ENCODE data around the gene C19orf53. TPM values are rescaled to one million over a fixed set of nuclear protein-coding genes. Genes with fewer than 3 reads are reported as not detected.
"Not testable (repeated sequence)": the region's sequence is repeated elsewhere in the genome, so short reads cannot be mapped to it uniquely, and the experiment has no call there.

The C19orf53 gene
- total and polyA plus RNA-seq, 2 donors: 22.6 to 156 TPM

DNA sequence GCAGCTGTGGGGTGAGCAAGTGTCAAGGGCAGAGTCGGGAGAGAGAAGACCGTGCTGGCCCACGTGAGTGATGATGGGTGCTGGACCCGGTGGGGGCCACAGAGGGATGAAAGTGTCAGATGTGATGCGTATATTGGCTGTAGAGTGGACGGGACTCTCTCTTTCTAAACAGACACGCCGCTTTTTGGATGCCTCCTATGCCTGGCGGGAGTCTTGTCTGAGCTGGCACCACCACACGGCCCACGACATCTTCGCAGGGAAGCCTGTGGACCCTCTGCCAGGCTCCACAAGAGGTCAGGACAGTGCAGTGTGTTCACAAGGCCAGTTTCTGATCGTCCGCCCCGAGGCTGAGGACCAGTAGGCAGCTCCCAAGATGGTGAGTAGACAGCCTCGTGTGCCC lies 22.8 kb upstream of the C19orf53 start:
- H3K4me1 ChIP-seq (ENCODE audit: insufficient read depth): no peaks in the 10 kb centered on the region
- 90% methylated on average over 16 of the region's 16 CpGs for WGBS
- peaks cover 2% of the 10 kb centered on the region for H3K36me3 ChIP-seq (ENCODE audit: insufficient read depth)
- H3K27ac ChIP-seq (ENCODE audit: low read depth): no peak overlapping the region
- no peak overlapping the region for H3K4me3 ChIP-seq (ENCODE audit: low read depth, low read length)
- DNase-seq (ENCODE audit: extremely low spot score): no peak

DNA sequence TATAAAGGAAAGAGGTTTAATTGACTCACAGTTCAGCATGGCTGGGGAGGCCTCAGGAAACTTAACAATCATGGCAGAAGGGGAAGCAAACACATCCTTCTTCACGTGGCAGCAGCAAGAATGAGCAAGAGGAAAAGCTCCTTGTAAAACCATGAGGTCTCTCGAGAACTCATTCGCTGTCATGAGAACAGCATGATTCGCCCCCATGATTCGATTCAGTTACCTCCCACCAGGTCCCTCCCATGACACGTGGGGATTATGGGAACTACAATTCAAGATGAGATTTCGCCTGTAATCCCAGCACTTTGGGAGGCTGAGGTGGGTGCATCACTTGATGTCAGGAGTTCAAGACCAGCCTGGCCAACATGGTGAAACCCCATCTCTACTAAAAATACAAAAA lies 20.6 kb upstream of the C19orf53 start:
- H3K4me1 ChIP-seq (ENCODE audit: insufficient read depth); H3K36me3 ChIP-seq (ENCODE audit: insufficient read depth); DNase-seq (ENCODE audit: extremely low spot score); H3K4me3 ChIP-seq (ENCODE audit: low read depth, low read length); H3K27ac ChIP-seq (ENCODE audit: low read depth): not testable (repeated sequence)
- 89% methylated on average over 7 of the region's 7 CpGs for WGBS

DNA sequence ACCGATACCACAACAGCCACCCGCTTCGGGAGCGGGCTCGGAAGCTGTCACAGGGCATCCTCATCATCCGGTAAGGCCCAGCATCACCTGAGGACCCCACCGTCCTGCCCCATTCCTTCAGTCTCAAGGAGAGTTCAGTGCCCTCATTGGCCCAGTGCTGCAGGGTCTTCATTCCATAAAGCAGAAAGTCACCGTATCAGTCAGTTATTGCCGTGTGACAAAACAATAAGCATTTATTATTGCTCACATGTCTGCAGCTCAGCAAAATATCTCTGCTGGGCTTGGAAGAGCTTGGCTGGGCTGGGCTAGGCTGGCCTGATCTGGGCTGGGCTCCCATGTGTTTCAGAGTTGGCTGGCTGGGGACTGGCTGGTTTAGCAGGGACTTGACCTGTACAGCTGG lies 18.0 kb upstream of the C19orf53 start:
- no peak overlapping the region for H3K27ac ChIP-seq (ENCODE audit: low read depth)
- no peak overlapping the region for H3K4me3 ChIP-seq (ENCODE audit: low read depth, low read length)
- WGBS: 98% methylated on average over 9 of the region's 9 CpGs
- no peaks in the 10 kb centered on the region for H3K4me1 ChIP-seq (ENCODE audit: insufficient read depth)
- H3K36me3 ChIP-seq (ENCODE audit: insufficient read depth): peaks cover 9% of the 10 kb centered on the region
- no peak for DNase-seq (ENCODE audit: extremely low spot score)

DNA sequence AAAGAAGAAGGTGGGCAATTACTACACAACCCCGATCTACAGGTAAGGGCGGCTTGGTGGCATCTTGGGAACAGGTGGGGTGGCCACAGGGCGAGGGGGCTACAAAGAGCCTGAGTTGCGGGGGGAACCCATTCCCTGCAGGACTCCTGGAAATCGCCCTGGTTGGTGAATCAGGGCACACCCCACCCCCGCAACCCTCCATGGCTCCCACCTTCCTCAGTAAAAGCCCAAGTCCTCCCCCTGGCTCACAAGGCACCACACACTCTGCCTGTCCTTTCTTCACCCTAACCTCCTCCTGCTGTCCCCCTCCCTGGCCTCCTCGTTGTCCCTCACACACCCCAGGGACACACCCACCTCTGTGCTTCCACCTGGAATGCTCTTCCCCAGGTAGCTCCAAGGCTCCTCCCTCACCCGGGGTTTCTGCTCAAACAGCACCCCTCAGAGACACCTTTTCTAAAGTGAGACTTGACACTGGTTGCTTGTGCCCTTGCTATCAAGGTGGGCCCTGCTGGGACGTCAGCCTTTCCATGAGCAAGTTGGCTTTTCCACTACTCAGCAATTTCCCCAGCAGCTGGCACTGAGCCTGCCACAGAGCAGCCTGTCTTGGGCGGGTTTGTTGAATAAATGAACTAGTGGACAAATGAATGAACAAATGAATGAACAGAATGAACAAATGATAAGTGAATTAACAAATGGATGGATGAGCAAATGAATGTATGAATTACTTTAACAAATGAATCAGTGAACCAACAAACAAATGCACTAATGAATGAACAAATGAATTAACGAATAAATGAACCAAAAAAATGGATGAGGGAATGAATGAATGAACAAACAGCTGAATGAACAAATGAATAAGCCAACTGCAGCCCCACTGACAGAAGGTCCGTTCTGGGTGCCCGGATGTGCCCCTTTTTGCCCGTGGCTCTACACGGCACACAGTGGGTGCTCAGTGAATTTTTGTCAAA lies 16.2 kb upstream of the C19orf53 start:
- peaks cover 9% of the 10 kb centered on the region for H3K36me3 ChIP-seq (ENCODE audit: insufficient read depth)

DNA sequence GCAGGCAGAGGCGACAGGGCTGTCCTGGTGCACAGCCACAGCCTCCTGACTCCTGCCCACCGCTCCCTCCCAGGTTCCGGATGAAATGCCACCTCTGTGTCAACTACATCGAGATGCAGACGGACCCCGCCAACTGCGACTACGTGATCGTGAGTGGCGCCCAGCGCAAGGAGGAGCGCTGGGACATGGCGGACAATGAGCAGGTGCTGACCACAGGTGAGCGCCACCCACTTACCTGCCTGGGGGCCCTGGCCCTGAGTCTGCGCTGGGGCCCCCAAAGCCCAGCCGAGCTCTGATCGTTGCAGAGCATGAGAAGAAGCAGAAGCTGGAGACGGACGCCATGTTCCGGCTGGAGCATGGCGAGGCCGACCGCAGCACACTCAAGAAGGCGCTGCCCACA lies 15.5 kb upstream of the C19orf53 start:
- peaks cover 9% of the 10 kb centered on the region for H3K36me3 ChIP-seq (ENCODE audit: insufficient read depth)
- no peaks in the 10 kb centered on the region for H3K4me1 ChIP-seq (ENCODE audit: insufficient read depth)
- H3K27ac ChIP-seq (ENCODE audit: low read depth): no peak overlapping the region
- H3K4me3 ChIP-seq (ENCODE audit: low read depth, low read length): no peak overlapping the region
- no peak for DNase-seq (ENCODE audit: extremely low spot score)
- 97% methylated on average over 24 of the region's 24 CpGs for WGBS

More for the DNA sequence above, 16.2 kb upstream of the C19orf53 start:
- no peak for DNase-seq (ENCODE audit: extremely low spot score)
- 87% methylated on average over 15 of the region's 15 CpGs for WGBS
- Histone ChIP-seq H3K4me1 (ENCODE audit: insufficient read depth) (no peaks in the 10 kb centered on the region), H3K27ac (ENCODE audit: low read depth) (no peak overlapping the region), H3K4me3 (ENCODE audit: low read depth, low read length) (no peak overlapping the region)

DNA sequence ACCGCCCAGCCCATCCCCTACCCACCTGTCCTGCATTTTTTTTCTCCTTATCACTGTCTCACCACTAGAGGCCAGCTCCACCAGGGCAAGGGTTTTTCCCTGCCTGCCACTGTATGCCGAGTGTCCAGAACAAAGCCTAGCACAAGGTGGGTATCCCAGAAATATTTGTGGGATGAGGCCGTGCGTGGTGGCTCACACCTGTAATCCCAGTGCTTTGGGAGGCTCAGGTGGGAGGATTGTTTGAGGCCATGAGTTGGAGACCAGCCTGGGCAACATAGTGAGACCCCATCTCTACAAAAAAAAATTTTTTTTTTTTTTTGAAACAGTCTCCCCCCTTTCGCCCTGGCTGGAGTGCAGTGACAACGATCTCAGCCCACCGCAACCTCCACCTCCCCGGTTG lies 12.8 kb upstream of the C19orf53 start:
- Histone ChIP-seq H3K4me3 (ENCODE audit: low read depth, low read length) (no peak overlapping the region), H3K27ac (ENCODE audit: low read depth) (no peak overlapping the region), H3K36me3 (ENCODE audit: insufficient read depth) (peaks cover 7% of the 10 kb centered on the region), H3K4me1 (ENCODE audit: insufficient read depth) (no peaks in the 10 kb centered on the region)
- no peak for DNase-seq (ENCODE audit: extremely low spot score)
- WGBS: 95% methylated on average over 8 of the region's 8 CpGs

DNA sequence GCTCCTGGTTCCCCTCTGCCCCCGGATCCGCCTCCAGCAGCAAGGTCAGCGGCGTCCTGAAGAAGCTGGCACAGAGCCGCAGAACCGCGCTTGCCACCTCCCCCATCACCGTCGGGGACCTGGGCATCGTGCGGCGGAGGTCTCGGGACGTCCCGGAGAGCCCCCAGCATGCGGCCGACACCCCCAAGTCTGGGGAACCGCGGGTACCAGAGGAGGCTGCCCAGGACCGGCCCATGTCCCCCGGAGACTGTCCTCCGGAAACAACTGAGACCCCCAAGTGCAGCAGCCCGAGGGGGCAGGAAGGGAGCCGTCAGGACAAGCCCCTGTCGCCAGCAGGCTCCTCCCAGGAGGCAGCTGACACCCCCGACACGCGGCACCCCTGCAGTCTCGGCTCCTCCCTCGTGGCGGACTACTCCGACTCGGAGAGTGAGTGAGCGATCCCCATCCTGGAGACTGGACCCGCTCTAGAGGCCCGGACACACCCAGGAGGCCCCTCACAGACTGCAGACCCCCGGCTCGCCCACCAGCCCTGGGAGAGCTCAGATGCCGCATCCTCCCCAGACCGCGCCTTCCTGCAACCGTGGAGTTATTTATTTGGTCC lies 11.5 kb upstream of the C19orf53 start:
- 86% methylated on average over 42 of the region's 42 CpGs for WGBS
- H3K36me3 ChIP-seq (ENCODE audit: insufficient read depth): peaks cover 3% of the 10 kb centered on the region
- H3K4me1 ChIP-seq (ENCODE audit: insufficient read depth): no peaks in the 10 kb centered on the region
- H3K27ac ChIP-seq (ENCODE audit: low read depth): no peak overlapping the region
- no peak for DNase-seq (ENCODE audit: extremely low spot score)
- H3K4me3 ChIP-seq (ENCODE audit: low read depth, low read length): no peak overlapping the region

DNA sequence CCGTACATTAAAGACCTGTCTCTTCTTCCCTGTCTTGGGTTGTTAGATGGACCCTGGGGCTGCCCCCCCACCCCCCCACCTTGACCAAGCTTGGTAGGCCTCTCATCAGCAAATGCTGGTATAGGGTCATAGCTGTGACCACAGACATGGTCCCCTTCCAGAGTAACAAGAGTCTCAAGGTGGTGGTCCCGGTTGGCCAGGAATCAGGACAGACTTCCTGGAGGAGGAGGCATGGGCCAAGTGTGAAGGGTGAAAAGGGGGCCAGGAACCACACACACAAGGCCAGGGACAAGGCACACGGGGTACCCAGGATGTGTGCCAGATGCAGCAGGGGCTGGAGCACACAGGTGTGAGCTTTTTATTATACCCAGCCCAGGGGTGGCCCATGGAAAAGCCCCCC lies 11.0 kb upstream of the C19orf53 start:
- H3K27ac ChIP-seq (ENCODE audit: low read depth): no peak overlapping the region
- no peaks in the 10 kb centered on the region for H3K4me1 ChIP-seq (ENCODE audit: insufficient read depth)
- 90% methylated on average over 3 of the region's 3 CpGs for WGBS
- H3K36me3 ChIP-seq (ENCODE audit: insufficient read depth): peaks cover 3% of the 10 kb centered on the region
- no peak overlapping the region for H3K4me3 ChIP-seq (ENCODE audit: low read depth, low read length)
- DNase-seq (ENCODE audit: extremely low spot score): no peak

DNA sequence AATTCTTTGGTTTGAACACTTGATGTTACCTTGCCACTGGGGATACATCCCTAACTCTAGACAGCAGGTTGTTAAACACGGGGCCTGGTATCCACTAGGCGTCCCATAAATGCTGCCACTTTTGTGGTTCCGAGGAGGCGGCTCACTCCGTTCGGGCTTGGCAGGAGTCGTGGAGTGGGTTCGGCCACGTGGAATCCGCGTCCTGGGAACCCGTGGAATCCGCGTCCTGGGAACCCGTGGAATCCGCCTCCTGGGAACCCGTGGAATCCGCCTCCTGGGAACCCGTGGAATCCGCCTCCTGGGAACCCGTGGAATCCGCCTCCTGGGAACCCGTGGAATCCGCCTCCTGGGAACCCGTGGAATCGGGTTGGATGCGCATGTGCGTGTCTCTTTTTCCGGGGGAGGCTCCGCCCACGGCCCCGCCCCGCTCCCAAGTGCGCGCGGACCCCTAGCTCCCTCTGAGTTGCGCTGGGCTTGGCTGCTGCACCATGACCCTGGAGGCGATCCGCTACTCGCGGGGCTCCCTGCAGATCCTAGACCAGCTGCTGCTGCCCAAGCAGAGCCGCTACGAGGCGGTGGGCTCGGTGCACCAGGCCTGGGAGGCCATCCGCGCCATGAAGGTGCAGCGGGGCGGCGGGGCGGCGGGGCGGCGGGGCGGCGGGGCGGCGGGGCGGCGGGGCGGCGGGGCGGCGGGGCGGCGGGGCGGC lies 10.0 kb upstream of the C19orf53 start, which contains the start of gene MRI1:
TSS of gene MRI1 (plus strand) at position 422 of the 707 bp plus-strand sequence. CDS start at position 489, 67 bp downstream.
- Histone ChIP-seq H3K4me3 (ENCODE audit: low read depth, low read length) (peak within 1 kb of the TSS; percentile 91), H3K27ac (ENCODE audit: low read depth) (peak within 1 kb of the TSS; percentile 39), H3K4me1 (ENCODE audit: insufficient read depth) (no peaks in the 10 kb centered on the region), H3K36me3 (ENCODE audit: insufficient read depth) (peaks cover under 1% of the 10 kb centered on the region)
- no peak for DNase-seq (ENCODE audit: extremely low spot score)
- WGBS: under 1% methylated on average over 65 of the region's 67 CpGs

DNA sequence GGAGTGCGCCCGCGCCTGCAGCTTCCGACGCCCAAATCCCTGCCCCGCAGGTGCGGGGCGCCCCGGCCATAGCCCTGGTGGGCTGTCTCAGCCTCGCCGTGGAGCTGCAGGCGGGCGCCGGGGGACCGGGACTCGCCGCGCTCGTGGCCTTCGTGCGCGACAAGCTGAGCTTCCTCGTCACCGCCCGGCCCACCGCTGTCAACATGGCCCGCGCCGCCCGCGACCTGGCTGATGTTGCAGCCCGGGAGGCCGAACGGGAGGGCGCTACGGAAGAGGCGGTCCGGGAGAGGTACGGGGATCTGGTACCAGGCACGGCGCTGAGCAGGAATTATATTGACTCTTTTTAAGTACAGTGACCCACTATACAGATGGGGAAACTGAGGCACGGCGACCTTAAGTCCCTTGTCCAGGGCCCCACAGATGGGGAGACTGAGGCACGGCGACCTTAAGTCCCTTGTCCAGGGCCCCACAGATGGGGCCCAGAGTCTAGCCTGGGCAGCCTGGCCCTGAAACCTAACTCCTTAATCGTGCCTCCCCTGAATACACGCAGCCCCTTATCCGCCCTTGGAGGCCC lies 9.3 kb upstream of the C19orf53 start:
- Histone ChIP-seq H3K27ac (ENCODE audit: low read depth) (peak overlapping the region; percentile 39), H3K36me3 (ENCODE audit: insufficient read depth) (no peaks in the 10 kb centered on the region), H3K4me3 (ENCODE audit: low read depth, low read length) (peak overlapping the region; percentile 91), H3K4me1 (ENCODE audit: insufficient read depth) (no peaks in the 10 kb centered on the region)
- WGBS: under 1% methylated on average over 48 of the region's 48 CpGs
- DNase-seq (ENCODE audit: extremely low spot score): no peak

DNA sequence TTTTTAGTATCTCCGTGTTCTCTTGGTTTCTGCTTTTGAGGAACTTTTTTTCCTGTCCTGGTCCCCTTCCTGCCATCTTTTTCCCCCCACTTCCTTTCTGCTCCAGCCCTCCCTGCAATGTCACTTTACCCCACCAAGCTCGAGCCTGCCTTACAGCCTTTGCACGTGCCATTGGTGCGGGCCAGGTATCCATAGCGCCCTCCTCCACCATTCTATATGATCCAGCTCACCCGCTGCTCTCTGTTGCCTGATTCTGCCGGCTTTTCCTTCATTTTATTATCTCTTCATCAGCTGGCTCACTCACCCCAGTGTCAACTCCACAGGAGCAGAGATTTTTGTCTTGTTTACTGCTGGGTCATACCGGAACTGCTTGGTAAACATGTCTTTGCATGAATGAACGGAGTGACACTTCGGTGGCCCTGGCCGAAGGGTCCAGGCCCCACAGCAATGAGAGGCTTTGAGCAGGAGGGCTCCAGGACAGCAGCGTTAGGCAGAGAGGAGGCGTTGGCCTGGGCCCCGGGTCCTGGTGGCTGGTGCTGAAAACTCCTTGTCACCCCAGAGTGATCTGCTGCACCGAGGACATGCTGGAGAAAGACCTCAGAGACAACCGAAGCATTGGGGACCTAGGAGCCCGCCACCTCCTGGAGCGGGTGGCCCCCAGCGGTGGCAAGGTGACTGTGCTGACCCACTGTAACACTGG lies 8.7 kb upstream of the C19orf53 start:
- 51% methylated on average over 19 of the region's 19 CpGs for WGBS
- no peak for DNase-seq (ENCODE audit: extremely low spot score)

DNA sequence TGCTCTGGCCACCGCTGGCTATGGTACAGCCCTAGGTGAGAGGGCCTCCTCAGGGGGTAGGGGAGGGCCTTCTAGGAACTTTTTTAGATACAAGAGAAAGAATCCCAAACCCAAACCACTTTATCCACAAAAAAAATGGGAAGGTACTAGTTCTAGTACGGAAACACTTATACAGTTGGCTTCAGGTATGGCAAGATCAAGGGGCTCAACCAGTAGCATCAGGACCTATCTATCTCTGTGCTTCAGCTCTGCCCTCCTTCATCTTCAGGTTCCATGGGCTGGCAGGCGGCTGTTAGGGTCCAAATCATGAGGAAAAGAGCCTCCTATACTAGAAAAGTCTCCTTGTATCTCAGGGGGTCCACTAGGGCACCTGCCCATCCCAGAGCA lies 8.2 kb upstream of the C19orf53 start:
- no peaks in the 10 kb centered on the region for H3K4me1 ChIP-seq (ENCODE audit: insufficient read depth)
- no peak overlapping the region for H3K27ac ChIP-seq (ENCODE audit: low read depth)
- no peak overlapping the region for H3K4me3 ChIP-seq (ENCODE audit: low read depth, low read length)
- WGBS: 95% methylated on average over 3 of the region's 3 CpGs
- no peak for DNase-seq (ENCODE audit: extremely low spot score)
- no peaks in the 10 kb centered on the region for H3K36me3 ChIP-seq (ENCODE audit: insufficient read depth)

More for the DNA sequence above, 8.7 kb upstream of the C19orf53 start:
- Histone ChIP-seq H3K36me3 (ENCODE audit: insufficient read depth) (no peaks in the 10 kb centered on the region), H3K4me3 (ENCODE audit: low read depth, low read length) (peak overlapping the region; percentile 91), H3K4me1 (ENCODE audit: insufficient read depth) (no peaks in the 10 kb centered on the region), H3K27ac (ENCODE audit: low read depth) (no peak overlapping the region)

DNA sequence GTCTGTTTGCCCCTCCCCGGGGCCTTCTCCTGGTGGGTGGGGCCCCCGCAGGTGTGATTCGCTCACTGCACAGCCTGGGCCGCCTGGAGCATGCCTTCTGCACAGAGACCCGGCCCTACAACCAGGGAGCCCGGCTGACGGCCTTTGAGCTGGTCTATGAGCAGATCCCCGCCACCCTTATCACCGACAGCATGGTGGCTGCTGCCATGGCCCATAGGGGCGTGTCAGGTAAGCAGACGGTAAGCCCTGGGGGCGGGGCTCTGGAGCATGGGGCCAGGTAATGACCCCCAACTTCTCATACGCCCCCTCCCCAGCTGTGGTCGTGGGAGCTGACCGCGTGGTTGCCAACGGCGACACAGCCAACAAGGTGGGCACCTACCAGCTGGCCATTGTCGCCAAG lies 5.7 kb upstream of the C19orf53 start:
- 89% methylated on average over 19 of the region's 19 CpGs for WGBS
- Histone ChIP-seq H3K4me3 (ENCODE audit: low read depth, low read length) (no peak overlapping the region), H3K4me1 (ENCODE audit: insufficient read depth) (no peaks in the 10 kb centered on the region), H3K27ac (ENCODE audit: low read depth) (no peak overlapping the region), H3K36me3 (ENCODE audit: insufficient read depth) (peaks cover 3% of the 10 kb centered on the region)
- DNase-seq (ENCODE audit: extremely low spot score): no peak
